ENCODE measurements around the gene RGL3.
"Not testable (repeated sequence)": the region's sequence is repeated elsewhere in the genome, so short reads cannot be mapped to it uniquely, and the experiment has no call there.

Gene RGL3

DNA sequence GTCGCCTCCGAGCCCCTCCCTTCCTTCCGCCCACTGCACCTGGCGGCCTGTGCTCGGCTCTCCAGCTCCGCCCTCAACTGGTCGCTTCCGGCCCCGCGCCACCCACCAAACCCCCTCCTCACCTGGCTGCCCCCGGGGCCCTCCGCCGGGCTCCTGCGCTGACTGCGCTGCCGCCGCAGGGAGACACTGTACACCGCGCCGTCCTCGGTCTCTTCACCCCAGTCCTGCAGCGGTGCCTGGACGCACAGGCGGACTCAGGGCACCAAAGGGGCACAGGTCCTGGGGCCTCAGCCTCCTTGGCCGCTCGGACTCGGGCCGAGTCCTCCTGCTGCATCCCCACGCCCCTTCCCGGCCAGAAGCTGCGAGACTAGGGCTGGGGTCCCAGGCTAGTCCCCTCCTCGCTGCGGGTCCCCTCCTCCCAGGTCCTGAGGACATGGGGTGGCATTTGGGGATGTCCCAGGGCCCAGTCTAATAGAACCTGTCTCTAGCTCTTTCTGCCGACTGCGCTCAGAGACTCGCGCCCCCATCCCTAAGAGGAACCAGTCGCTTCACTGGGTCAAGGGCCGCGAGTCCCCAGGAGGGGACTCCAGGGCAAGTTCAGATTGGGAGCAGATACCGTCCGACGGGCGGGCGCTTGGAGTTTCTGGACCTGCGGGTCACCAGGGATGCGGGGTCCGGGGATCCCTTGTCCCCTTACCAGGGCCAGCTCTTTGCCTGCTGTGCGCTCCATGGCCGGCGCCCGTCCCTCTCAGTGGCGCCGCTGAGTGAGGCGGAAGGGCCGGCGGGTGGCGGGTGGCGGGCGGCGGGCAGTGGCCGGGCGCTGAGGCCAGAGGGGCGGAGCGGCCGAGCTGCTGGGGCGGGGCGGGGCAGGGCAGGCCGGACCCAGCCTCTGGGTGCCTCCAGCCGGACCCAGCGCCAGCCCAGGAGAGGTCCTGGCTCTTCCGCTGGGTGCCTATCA is at the start of gene RGL3:
TSS of gene RGL3 (minus strand) at position 766 of the 958 bp plus-strand sequence. CDS start at position 730, 36 bp downstream.
- intact Hi-C loops (cut with DNase I), result no loop called here
- peak in 1 of 10 donors; percentile 40 for DNase-seq

- intact Hi-C loops (cut with DNase I); DNase-seq: not testable (repeated sequence)
Measured at GRCh38 chr19:11468266-11468845, 49.2 kb upstream of the RGL3 start.

DNA sequence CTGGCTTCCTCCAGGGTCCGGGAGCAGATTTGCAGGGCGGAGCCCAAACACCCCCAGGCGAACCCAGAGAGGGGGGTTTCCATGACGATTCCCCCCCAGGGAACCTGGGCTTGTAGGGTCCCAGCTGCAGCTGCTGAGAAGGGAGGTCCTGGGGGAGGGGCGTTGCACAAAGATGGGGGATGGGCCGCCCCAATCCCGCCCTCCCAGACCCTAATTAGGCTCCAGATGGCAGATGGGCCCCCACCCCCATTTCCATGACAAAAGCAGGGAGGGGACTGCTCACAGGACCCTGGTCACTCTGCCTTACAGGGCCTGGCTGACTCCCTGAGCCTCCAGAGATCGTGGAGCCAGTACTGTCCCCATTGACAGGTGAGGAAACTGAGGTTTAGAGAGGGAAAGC is 46.5 kb upstream of the RGL3 start:
- intact Hi-C loops (cut with DNase I), result no loop called here
- DNase-seq, result no peak

DNA sequence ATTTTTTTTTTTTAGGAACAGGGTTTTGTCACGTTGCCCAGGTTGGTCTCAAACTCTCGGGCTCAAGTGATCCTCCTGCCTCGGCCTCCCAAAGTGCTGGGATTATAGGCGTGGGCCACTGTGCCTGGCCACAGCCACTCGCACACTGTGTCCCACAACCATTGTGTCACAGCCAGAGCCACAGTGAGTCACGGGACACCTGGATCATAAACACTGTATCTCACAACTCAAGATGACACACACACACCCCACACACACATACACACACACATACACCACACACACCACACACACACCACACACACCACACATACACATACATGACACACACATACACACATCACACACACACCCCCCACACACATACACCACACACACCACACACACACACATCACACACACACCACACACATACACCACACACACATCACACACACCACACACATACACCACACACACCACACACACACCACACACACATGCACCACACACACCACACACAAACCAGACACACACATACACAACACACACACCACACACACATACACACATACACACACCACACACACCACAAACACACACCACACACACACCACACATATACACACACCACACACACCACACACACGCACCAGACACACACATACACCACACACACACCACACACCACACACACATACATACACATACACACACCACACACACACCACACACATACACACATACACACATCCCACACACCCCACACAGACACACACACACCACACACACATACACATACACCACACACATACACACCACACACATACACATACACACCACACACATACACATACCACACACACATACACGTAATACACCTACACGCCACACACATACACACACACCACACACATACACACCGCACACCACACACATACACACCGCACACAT is 45.5 kb upstream of the RGL3 start:
- no peak for DNase-seq
- intact Hi-C loops (cut with DNase I), result no loop called here

- intact Hi-C loops (cut with DNase I), result no loop called here
- DNase-seq, result no peak
Measured at GRCh38 chr19:11463391-11463790, 44.3 kb upstream of the RGL3 start.

- intact Hi-C loops (cut with DNase I), result no loop called here
Measured at GRCh38 chr19:11461453-11461852, 42.3 kb upstream of the RGL3 start.

DNA sequence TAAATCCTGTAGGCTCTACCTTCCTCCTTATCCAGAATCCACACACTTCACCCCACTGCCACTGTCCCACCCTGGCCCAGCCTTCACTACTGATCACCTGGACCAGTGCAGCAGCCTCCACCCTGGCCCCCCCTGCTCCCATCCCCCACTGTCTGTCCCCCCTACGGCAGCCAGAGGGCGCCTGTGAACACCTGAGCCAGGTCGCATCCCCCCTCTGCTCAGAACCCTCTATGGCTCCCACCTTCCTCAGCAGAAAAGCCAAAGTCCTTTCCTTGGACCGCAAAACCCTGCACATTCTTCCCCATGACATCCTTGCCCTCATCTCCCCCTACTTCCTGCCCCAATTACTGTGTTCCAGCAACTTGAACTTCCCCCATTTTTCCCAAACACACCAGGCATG is 41.1 kb upstream of the RGL3 start:
- intact Hi-C loops (cut with DNase I), result no loop called here
- no peak for DNase-seq

More at GRCh38 chr19:11461453-11461852, 42.3 kb upstream of the RGL3 start:
- DNase-seq, result no peak

- DNase-seq; intact Hi-C loops (cut with DNase I): not testable (repeated sequence)
Measured at GRCh38 chr19:11458912-11459311, 39.8 kb upstream of the RGL3 start.

GRCh38 chr19:11458236-11458900 is 39.3 kb upstream of the RGL3 start:
- intact Hi-C loops (cut with DNase I), result no loop called here
- no peak for DNase-seq

GRCh38 chr19:11457831-11458230 is 38.7 kb upstream of the RGL3 start:
- DNase-seq, result no peak
- intact Hi-C loops (cut with DNase I), result no loop called here

- intact Hi-C loops (cut with DNase I), result no loop called here
- DNase-seq, result peak; percentile 77 to 99 (median 88)
Measured at GRCh38 chr19:11457115-11457514, 38.0 kb upstream of the RGL3 start.

GRCh38 chr19:11456659-11457058 is 37.5 kb upstream of the RGL3 start:
- DNase-seq, result no peak
- intact Hi-C loops (cut with DNase I), result no loop called here

DNA sequence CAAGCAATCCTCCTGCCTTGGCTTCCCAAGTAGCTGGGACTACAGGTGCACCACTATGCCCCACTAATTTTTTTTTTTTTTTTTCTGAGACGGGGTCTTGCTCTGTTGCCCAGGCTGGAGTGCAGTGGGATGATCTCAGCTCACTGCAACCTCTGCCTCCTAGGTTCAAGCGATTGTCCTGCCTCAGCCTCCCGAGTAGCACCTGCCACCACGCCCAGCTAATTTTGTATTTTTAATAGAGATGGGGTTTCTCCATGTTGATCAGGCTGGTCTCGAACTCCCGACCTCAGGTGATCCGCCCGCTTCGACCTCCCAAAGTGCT is 36.1 kb upstream of the RGL3 start:
- intact Hi-C loops (cut with DNase I); DNase-seq: not testable (repeated sequence)

DNA sequence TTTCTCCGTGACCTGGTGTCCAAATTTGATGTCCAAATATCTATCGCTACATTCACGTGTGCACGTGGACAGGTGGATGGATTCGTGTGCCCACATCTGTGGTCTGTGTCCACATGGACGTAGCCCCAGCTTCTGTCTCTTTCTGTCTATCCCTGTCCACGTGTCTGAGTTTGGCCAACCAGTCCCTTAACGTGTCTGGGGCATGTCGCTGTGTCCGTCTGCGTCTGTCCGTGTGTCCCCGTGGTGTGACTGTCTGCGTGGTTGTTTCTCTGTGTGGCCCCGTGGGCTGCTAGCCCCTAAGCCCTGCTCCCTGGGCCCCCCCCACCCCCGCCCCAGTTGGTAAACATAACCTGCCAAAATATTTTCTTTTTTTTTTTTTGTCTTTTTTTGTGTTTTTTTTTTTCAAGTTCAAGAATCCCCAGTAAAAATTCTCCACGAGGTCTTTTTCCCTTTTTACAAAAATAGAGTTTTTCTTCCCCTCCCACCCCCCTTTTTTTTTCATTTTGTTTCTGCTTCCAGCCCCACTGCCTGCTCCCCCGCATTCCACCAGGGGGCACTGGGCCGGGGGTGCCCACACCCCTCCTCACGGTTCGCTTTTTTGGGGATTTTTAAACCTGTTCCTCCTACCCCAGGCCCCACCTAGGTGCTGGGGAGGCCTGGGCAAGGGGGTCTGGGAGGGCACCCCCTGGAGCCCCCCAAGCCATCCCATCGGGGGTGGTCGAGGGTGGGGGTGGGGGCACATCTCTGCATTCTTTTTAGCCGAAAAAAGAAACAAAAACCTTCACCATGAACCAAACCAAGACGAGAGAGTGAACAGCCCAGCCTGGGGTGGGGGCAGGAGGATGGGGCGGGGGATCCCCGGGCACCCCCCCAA is 34.6 kb upstream of the RGL3 start:
- no peak for DNase-seq

GRCh38 chr19:11452620-11453310 is 33.7 kb upstream of the RGL3 start:
- intact Hi-C loops (cut with DNase I), result no loop called here

More for the DNA sequence above, 34.6 kb upstream of the RGL3 start:
- intact Hi-C loops (cut with DNase I), result no loop called here

DNA sequence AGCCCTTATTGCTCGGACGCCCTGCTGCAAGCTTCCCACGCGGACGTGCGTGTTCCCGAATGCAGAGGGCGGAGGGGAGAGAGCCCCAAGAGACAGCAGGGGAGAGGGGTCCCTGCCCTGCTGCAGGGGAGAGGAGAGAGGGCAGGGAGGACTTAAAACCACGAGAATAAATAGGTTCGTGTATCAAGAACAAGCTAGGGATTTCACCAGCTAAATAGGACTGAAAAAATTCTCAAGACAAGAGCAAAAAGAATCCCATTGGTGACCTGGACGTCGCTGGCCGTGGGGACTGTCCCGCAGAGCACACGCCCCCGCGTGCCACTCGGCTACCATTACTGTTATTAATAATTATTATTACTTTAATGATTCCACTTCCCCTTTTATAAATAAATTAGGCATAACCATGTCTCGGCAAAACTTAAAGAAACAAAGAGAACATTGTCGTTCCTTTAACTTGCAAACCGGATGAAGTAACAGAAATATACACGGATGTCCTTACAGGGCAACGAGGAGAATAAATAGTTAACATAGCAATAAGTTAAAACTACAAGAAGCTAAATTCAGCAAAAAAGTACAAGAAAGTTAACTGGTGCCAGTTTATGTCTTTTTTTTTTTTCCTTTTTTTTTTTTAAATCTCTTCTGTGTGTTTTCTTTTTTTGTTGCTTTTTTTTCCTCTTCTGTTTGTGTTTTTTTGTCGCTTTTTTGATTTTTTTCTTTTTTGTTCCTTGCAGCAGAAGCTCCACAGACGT is 32.9 kb upstream of the RGL3 start:
- DNase-seq, result no peak
- intact Hi-C loops (cut with DNase I), result no loop called here

More at GRCh38 chr19:11452620-11453310, 33.7 kb upstream of the RGL3 start:
- DNase-seq, result peak in 1 of 10 donors; percentile 88

- DNase-seq, result no peak
- intact Hi-C loops (cut with DNase I), result no loop called here
Measured at GRCh38 chr19:11451327-11451870, 32.3 kb upstream of the RGL3 start.

Measured in posterior cingulate gyrus (tissue), 11 donors.